Measurements from ENCODE around the gene ANKRD27.

DNA sequence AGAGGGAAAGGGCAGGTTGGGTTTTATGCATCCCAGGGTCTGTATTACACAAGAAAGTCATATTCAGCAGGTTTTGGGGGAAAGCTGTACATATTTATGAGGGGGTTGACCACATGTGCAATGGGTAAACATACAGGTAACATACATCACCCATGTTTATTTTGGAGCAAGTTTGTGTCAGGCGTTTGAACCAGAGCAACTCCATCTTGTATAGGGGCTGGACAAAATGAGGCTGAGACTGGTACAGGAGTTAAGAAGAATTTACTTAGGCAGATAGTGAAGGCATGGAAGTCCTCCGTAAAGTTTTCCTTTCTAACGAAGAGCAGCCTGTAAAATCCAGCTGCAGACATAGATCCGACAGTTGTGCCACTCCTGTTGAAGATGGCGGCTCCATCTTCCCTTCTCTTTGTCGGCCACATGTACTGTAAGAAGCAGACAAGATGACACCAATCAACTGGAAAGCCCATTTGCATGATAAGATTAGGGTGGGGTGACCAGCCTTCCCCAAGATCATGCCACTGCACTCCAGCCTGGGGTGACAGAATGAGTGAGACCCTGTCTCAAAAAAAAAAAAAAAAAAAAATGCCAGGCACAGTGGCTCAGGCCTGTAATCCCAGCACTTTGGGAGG lies 12.0 kb upstream of the ANKRD27 start:
- TF ChIP-seq RARB (CRISPR knock-in tag; IDR thresholded peaks at IDR 0.05) = no peak
- TF ChIP-seq, protein P1, sequence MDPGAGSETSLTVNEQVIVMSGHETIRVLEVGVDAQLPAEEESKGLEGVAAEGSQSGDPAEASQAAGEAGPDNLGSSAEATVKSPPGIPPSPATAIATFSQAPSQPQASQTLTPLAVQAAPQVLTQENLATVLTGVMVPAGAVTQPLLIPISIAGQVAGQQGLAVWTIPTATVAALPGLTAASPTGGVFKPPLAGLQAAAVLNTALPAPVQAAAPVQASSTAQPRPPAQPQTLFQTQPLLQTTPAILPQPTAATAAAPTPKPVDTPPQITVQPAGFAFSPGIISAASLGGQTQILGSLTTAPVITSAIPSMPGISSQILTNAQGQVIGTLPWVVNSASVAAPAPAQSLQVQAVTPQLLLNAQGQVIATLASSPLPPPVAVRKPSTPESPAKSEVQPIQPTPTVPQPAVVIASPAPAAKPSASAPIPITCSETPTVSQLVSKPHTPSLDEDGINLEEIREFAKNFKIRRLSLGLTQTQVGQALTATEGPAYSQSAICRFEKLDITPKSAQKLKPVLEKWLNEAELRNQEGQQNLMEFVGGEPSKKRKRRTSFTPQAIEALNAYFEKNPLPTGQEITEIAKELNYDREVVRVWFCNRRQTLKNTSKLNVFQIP (CRISPR knock-in tag; IDR thresholded peaks at IDR 0.05; ENCODE audit: borderline replicate concordance, low read depth) = no peak
